GM21526 (cell line): Measurements from ENCODE around the gene BACE1.
"Not testable (repeated sequence)": the region's sequence is repeated elsewhere in the genome, so short reads cannot be mapped to it uniquely, and the experiment has no call there.

Source experiments
- ATAC-seq: cut with Tn5 transposase; IDR thresholded peaks from one replicate; pipeline ENCODE4 v1.9.1; 2021; ENCODE audit warnings: moderate library complexity; ENCODE audit not compliant: unreplicated experiment, low FRiP score

BACE1 gene

GRCh38 chr11:117316197-117316961 lies at the start of gene BACE1:
TSS of gene BACE1 (minus strand) at chr11:117316256. CDS start at chr11:117315795, 461 bp downstream.
- ATAC-seq = no peak

GRCh38 chr11:117361432-117361831 lies 45.4 kb upstream of the BACE1 start:
- ATAC-seq = no peak

- ATAC-seq = no peak
Measured at GRCh38 chr11:117356126-117356890, 40.3 kb upstream of the BACE1 start.

DNA sequence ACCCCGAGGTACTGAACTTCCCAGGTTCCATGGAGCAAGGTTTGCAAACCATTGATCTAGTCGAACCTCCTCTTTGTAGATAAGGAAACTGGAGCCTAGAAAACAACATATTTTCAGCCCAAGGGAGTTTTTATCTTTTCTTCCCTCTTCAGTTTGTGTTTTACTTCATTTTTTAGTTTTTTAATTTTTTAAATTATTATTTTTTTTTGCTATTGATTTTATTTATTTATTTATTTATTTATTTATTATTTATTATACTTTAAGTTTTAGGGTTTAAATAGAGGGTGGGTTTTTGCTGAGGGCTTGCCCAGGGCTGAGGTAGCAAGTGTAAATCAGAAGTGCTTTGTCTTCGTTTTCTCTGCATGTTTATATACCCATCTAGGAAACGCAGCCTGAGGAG lies 38.5 kb upstream of the BACE1 start:
- ATAC-seq = no peak

- no peak for ATAC-seq
Measured at GRCh38 chr11:117345039-117345438, 29.0 kb upstream of the BACE1 start.

GRCh38 chr11:117337076-117337475 lies 21.0 kb upstream of the BACE1 start:
- ATAC-seq = no peak

GRCh38 chr11:117335399-117335798 lies 19.3 kb upstream of the BACE1 start:
- no peak for ATAC-seq

DNA sequence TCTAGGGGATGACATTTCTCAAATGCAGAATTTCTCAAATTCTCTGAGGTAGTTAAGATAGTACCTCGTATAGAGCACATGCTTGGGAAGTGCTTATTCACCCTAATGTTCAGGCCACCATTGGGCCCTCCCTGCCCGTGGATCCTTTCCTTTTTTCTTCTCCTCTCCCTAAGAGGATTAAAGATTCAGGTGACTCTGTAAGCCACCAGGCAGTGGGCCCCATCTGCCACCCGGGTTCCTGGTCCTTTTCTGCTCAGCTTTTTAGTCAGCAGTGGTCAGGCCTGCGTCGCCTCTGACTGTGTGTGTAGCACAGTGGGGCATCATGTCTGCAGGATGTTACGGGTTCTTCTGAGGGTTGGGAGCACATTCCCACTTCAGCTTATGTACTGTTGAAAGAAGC lies 18.8 kb upstream of the BACE1 start:
- no peak for ATAC-seq

DNA sequence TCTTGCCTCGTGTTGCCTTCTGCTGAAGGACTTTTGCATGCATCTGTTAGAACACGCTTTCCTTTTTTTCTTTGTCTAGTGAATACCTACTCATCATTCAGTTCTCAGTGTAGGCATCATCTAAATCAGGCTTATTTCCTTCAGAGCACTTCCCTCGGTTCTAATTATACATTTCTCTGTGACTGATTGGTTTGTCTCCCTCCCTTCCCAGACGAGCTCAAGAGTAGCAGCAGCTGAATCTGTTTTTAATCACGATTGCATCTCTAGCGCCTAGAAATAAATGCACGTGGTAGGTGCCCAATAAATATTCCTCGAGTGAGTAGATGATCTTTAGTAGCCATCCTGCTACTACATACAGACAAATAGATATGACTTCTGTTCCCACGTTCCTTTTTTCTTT lies 17.9 kb upstream of the BACE1 start:
- no peak for ATAC-seq

GRCh38 chr11:117332843-117333242 lies 16.8 kb upstream of the BACE1 start:
- ATAC-seq = no peak

DNA sequence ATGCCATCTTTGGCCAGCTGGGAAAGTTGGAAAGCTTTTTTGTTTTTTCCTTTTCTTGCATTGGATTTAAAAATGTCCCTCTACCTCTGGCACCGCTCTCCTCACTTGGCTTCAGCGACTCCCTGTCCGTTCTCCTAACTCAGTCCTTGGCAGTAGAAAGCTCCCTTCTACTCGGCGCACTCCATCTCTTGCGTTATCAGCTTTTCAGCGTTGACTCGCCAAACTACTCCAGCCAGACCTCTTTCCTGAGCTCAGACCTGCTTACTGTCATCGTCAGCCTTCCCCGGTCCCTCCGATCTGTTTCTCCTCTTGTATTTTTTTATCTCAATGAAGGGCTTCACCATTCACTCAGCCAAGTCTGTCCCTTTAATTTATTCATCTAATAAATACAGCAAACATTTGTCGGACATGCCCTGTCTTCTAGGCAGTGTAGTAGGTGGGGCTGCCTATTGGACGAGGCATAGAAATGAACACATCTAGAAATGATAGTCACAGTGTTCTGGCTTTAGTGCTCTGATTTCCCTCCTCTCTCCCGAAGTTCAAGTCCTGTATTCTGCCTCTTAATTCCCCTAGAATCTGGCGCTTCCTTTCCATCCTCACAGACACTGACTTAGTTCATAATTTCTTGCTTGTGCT lies 12.4 kb upstream of the BACE1 start:
- ATAC-seq = no peak

GRCh38 chr11:117327567-117328374 lies 11.7 kb upstream of the BACE1 start, which contains the start of gene CEP164:
TSS of gene CEP164 (plus strand) at chr11:117327854. CDS start at chr11:117338587, 10,733 bp downstream.
- ATAC-seq = peak; percentile 90

- not testable (repeated sequence) for ATAC-seq
Measured at GRCh38 chr11:117327255-117327566, 11.2 kb upstream of the BACE1 start.

DNA sequence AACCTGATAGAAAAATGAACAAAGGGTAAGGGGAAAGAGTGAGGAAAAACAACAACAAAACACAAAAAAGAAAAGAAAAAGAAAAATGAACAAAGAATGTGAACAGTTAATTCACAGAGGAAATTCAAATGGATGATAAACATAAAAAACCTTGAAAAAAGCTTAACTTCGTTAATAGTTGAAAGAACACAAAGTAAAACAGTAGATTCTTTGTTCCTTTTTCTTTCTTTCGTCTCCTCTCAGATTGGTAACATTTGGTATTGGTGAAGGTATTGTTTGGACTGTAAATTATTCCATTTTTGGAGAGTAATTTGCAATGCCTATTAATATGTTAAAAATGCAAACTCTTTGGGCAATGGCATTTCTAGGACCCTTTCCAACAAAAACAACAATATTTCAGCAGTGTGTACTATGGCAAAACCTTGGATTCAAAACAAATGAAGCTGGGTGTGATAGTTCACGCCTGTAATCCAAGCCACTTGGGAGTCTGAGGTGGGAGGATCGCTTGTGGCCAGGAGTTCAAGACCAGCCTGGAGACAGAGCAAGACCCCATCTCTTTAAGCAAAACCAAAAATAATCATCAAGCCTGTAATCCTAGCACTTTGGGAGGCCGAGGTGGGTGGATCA lies 3.3 kb upstream of the BACE1 start:
- no peak for ATAC-seq

GRCh38 chr11:117318738-117319137 lies 2.7 kb upstream of the BACE1 start:
- no peak for ATAC-seq

DNA sequence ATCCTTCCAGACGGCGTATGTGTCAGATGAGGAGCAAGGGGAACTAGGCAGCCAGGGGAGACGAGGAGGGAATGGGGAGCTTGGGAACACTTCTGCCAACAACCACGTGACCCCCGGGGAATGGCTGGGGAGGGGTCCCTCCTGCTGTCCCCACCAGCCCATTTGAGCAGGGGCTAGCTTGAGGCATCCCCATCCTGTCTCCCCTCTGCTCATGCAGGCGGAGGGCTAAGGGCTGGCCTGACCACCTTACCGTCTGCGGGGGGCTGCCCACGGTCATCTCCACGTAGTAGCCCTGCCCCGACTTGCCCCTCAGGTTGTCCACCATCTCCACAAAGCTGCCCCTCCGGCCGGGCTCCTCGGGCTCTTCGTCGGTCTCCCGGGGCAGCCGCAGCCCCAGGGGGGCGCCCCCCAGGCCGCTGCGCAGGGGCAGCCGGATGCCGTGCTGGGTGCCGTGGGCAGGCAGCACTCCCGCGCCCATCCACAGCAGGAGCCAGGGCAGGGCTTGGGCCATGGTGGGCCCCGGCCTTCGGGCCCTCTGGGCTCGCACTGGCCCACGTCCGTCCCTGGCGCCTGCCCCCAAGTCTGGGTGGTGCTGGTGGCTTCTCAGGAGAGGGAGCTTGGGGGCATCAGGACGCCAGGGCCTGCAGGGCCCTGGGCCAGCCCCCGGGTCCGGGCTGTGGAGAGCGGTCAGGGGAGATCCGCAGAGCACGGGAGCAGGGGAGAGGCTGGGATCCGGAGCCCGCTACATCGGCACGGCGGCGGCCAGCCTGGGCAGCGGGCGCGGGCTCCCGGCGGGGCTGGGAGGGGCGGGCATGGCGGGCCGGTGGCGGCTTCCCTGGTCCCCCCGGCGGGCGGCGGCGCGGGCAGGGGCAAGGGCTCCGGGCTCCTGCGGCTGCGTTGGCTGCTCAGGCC lies 515 bp downstream of the BACE1 start:
- ATAC-seq = no peak

DNA sequence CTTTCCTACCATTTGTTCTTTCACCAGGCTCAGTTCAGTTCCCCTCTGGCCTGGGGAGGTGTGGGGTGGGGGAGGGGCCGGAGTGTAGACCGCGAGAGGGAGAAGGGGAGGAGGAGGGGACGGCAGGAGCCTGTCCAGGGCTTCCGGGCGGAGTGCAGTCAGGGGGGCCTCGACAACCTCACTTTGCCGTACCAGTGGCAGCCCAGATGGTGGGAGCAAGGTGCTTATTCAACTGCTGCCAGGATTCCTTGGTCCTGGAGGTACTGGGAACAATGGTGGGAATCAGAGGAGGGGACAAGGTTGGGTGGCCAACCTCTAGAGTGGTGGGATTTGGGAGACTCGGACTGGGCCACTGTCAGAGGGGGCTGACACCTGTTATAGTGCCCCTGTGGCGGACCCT lies 1.2 kb downstream of the BACE1 start:
- no peak for ATAC-seq

GRCh38 chr11:117313828-117314768 lies 2.0 kb downstream of the BACE1 start:
- ATAC-seq = no peak
